Measurements from ENCODE around the gene LTBP3. TPM values are rescaled to one million over a fixed set of nuclear protein-coding genes. Genes with fewer than 3 reads are reported as not detected.
"Not testable (repeated sequence)": the region's sequence is repeated elsewhere in the genome, so short reads cannot be mapped to it uniquely, and the experiment has no call there.

LTBP3 gene
- total RNA-seq, 1 donor from 2014 or later: 19.4 TPM

DNA sequence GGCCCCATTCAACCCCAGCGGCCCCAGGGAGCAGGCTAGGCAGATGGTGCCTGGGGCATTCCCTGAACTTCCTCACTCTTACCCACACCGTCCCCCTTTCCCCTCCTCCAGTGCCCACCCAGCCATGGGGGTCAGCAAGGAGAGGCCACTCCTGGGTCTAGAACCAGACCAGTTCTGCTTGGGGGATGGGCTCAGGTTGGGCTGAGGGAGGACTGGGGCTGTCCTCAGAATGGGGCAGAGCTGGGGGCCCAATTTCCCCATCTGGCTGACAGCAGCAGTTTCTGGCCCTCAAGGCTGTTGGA is 20.9 kb downstream of the LTBP3 start:
- no peak for DNase-seq (ENCODE audit: low read depth, low spot score)

DNA sequence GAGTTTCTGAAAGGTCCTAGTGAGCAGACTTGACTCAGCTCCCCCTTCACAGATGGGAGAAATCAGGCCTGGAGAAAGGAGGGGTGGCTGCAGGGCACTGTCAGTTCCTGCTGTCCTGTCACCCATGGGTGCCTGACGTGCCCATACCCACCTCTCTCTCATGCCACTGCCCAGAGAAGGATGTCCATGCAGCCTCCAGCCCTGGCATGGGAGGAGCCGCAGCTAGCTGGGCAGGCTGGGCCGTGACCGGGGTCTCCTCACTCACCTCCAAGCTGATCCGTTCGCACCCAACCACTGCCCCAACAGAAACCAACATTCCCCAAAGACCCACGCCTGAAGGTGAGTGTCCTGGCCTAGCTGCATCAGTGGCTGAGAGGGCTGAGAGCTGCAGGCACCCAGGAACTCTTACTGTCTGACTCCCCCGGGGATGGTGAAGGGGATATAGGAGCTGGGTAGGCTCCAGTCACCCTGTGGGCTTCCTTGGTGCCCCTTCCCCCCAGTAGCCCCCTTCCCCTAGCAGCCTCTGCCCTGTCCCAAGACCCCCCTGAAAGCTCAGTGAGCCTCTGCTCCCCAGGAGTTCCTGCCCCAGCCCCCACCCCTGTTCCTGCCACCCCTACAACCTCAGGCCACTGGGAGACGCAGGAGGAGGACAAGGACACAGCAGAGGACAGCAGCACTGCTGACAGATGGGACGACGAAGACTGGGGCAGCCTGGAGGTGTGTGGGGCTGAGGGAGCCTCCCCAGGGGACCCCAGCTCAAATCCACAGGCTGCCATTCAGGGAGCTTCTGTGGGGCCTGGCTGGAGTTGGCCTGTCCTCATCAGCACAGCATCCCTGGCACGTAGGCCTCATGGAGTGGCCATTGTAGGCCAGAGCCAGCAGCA is 21.5 kb downstream of the LTBP3 start:
- no peak for DNase-seq (ENCODE audit: low read depth, low spot score)

DNA sequence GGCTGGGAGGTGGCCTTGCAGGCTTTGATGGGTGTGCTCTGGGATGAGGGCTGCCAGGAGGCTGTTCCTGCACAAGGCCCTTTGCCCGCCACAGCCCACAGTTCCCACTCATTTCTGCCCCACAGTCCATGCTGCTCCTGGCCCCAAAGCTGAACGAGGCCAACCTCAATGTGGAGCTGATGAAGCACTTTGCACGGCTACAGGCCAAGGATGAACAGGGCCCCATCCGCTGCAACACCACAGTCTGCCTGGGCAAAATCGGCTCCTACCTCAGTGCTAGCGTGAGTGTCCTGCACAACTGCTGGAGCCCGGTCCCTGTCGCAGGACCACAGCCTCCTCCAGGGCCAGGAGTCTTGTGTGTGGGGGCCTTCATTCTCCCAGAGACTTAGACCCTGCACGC is 23.1 kb downstream of the LTBP3 start:
- DNase-seq (ENCODE audit: low read depth, low spot score): no peak

DNA sequence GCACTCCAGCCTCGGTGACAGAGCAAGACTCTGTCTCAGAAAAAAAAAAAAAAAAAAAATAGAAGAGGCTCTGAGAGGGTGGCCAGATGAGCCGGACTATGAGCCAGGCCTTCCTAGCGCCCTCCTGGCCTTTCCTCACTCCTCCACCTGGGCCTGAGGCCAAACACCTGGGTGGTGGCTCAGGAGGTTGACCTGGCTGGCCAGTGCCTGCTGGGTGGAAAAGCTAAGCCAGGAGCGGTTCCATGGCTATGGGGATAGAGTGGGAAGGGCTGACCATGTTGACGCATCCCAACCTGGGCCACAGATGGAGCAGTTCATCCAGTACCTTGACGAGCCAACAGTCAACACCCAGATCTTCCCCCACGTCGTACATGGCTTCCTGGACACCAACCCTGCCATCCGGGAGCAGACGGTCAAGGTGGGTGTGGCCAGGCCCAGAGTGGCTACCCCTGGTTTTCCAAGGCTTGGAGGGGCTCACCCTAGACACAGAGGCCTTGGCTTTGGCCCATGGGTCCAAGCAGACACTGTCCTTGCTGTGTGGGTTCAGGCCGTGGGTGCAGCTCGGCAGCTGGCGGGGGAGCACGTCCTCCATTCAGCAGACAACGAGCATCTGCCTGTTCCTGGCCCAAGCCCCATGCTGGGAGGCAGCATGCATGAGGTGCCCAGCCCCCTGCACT is 25.6 kb downstream of the LTBP3 start:
- DNase-seq (ENCODE audit: low read depth, low spot score): no peak

DNA sequence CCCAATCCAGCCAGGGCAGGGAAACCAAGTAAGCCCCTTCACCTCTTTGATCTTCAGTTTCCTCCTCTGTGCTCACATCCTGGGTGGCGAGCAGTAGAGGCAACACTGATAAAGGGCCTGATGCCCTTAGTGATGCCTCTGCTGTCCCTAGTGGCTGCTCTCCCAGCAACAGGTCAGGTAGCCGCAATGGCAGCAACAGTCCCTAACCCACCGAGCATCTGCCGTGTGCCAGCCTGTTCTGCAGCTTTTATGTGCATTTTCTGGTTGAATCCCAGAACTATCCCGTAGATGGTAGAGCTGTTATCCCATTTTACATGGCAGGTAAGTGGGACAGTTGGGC is 28.0 kb downstream of the LTBP3 start:
- DNase-seq (ENCODE audit: low read depth, low spot score): no peak

DNA sequence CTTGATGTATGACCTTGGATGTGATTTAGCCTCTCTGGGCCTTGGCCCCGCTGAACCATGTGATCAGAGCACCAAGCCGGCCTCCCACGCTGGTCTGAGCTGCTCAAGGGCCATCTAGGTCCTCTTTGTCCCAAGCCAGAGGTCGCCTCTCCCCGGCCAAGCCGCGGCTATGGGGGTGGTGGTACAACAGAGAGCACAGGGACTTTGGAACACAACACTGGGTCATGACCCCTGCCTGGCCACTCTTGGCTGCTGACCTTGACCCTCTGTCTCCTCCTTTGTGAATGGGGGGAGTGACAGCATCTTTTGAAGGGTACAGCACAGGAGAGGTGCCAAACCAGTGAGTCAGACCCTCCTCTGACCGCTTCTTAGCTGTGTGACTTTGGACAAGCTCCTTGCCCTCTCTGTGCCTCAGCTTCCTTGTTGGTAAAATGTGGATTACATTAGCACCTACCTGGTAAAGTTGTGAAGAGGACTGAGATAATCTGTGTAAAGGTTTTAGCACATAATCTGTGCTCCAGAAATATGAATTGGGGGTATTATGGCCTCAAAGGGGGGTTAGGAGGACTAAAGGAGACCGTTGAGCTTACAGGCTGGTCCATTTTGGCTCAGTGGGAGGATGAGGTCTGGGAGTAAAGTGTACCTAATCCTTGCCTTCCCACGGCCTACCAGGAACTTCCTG is 28.5 kb downstream of the LTBP3 start:
- DNase-seq (ENCODE audit: low read depth, low spot score): no peak

DNA sequence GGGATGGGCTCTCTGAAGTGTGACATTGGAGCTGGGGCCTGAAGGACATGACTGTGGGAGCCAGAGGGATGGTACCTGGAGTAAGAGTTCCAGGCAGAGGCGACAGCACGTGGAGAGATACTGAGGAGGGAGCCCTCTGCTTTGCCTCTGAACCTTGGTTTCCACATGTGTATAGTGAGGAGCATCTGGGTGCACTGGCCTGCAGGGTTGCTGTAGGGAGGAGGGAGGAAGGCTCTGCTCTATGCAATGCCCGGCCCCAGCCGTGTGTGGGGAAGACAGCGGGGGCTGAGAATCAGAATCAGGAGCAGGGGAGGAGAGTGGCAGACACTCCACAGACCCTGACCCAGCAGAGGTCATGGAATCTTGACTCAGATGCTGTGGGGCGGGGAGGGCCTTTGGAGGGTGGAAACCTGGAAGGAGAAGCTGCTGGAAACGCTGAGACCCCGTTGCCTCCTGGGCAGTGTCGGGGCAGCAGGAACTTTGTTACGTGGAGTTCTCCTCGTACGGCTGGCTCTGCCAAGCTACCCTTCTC is 29.3 kb downstream of the LTBP3 start:
- no peak for DNase-seq (ENCODE audit: low read depth, low spot score)

DNA sequence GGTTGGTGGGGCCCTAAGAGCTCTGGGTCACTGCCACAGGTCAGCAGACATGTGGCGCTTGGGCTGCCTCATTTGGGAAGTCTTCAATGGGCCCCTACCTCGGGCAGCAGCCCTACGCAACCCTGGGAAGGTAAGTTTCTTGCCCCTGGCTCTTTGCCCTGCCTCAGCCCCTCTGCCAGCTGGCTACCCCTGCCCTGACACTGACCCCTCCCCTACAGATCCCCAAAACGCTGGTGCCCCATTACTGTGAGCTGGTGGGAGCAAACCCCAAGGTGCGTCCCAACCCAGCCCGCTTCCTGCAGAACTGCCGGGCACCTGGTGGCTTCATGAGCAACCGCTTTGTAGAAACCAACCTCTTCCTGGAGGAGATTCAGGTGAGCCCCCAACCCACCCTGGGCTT is 31.4 kb downstream of the LTBP3 start:
- DNase-seq (ENCODE audit: low read depth, low spot score): no peak

DNA sequence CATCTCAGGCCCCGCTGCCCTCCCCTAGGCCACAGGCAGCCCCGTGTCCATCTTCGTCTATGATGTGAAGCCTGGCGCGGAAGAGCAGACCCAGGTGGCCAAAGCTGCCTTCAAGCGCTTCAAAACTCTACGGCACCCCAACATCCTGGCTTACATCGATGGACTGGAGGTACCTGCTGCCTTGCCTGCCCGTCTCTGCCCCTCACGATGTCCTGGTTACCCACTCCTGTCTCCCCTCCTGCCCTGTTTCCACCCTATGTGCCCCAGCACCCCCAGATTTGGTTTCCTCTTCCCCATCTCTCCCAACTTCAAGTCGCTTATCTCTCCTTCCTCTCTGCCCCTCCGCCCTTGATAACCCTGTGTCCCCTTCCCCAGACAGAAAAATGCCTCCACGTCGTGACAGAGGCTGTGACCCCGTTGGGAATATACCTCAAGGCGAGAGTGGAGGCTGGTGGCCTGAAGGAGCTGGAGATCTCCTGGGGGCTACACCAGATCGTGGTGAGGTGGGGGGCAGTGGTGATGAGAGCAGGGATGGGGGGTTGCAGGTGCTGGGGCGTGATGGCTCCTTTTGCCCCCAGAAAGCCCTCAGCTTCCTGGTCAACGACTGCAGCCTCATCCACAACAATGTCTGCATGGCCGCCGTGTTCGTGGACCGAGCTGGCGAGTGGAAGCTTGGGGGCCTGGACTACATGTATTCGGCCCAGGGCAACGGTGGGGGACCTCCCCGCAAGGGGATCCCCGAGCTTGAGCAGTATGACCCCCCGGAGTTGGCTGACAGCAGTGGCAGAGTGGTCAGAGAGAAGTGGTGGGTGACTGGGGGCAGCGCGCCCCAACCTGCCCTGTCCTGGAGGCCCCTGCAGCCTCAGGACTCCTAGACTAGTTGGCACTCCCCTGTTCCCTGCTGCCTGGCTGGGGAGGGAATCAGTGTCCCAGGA is 32.3 kb downstream of the LTBP3 start:
- DNase-seq (ENCODE audit: low read depth, low spot score): no peak

DNA sequence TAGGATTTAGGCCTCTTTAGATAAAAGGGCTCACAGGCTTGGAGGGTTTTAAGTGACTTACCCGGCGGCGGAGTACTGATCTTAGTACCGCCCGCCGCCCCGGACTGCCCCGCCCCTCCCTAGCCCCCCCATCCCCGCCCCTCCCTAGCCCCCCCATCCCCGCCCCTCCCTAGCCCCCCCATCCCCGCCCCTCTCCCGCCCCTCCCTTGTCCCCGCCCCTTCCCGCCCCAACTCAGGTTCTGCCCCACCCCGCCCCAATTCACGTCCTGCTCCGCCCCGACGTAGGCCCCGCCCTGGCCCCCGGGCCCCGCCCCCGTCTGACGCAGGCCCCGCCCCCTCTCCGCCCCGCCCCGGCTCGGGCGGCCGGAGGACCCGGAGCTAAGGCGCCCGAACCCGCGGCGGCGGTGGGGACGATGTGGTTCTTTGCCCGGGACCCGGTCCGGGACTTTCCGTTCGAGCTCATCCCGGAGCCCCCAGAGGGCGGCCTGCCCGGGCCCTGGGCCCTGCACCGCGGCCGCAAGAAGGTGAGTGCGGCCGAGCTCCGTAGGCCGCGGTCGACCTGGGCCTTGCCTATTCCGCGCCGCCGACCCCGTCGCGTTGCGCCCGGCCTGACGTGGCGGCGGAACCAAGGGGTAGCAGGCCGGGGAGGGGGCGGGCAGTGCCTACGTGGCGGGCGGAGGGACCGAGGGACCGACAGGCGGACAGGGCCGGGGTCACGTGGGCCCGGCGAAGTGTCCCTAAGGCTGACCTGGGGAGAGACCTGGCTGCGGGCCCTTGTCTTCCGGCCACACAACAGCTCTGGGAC is 33.2 kb downstream of the LTBP3 start, which contains the start of gene SCYL1:
SCYL1 (plus strand) TSS at position 343 of the 805 bp plus-strand sequence; CDS start at position 414, 71 bp downstream.
- DNase-seq (ENCODE audit: low read depth, low spot score): no peak

DNA sequence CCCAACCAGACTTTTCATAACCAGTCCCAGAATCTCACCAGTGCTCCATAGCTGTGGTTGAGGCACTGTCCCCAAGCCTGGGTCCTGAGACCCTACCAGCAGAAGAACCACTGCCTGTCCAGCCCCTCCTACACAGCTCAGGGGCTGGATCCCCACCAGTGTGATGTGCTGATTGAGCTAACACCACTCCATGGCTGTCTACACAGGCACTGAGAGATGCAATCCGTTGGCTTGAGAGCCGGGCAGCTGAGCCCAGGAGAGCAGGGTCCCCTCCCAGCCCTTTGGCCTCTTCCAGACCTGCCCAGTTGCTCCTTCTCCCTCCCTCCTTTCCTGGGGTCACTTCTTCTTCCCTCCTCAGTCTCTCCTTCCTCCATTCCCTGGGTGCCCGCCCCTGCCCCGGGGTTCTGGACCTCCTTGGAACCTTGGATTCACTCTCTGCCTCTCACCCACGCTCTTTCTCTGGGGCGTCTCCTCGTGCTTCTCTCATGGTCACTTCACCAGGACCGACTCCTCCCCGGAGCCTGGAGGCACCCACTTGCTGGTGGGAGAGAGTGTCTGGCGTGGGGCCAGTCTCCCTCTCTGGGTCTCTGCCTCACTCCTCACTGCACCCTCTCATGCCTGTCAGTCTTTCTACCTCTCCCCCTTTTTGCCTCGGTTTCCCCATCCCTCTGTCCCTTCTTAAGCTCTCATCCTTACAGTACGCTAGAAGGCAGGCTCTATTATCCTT is 34.0 kb downstream of the LTBP3 start:
- DNase-seq (ENCODE audit: low read depth, low spot score): no peak

DNA sequence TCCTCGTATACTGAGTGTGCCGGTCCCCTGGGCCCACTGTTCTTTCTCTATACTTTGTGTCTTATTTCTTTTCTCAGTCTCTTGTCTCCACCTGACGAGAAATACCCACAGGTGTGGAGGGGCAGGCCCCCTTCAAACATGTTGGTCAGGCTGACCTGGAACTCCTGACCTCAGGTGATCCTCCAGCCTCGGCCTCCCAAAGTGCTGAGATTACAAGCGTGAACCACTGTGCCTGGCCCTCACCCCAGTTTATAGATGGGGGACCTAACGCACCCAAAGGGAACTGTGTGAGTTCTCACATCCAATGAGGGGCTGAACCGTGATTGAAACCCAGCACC is 34.6 kb downstream of the LTBP3 start:
- not testable (repeated sequence) for DNase-seq (ENCODE audit: low read depth, low spot score)

DNA sequence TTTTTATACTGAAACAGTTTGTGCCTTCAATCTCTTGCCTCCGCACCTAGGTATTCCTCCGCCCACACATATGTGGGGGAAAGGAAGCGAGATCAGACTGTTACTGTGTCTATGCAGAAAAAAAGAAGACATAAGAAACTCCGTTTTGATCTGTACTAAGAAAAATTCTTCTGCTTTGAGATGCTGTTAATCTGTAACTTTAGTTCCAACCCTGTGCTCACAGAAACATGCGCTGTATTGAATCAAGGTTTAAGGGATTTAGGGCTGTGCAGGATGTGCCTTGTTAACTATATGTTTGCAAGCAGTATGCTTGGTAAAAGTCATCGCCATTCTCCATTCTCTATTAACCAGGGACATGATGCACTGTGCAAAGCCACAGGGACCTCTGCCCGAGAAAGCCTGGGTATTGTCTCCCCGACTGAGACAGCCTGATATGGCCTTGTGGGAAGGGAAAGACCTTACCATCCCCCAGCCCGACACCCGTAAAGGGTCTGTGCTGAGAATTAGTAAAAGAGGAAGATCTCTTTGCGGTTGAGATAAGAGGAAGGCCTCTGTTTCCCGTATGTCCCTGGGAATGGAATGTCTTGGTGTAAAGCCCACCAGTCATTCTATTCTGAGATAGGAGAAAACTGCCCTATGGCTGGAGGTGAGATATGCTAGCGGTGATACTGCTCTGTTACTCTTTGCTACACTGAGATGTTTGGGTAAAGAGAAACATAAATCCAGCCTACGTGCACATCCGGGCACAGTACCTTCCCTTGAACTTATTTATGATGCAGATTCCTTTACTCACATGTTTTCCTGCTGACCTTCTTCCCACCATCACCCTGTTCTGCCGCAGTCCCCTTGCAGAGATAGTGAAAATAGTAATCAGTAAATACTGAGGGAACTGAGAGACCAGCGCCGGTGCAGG is 35.2 kb downstream of the LTBP3 start:
- DNase-seq (ENCODE audit: low read depth, low spot score): not testable (repeated sequence)

DNA sequence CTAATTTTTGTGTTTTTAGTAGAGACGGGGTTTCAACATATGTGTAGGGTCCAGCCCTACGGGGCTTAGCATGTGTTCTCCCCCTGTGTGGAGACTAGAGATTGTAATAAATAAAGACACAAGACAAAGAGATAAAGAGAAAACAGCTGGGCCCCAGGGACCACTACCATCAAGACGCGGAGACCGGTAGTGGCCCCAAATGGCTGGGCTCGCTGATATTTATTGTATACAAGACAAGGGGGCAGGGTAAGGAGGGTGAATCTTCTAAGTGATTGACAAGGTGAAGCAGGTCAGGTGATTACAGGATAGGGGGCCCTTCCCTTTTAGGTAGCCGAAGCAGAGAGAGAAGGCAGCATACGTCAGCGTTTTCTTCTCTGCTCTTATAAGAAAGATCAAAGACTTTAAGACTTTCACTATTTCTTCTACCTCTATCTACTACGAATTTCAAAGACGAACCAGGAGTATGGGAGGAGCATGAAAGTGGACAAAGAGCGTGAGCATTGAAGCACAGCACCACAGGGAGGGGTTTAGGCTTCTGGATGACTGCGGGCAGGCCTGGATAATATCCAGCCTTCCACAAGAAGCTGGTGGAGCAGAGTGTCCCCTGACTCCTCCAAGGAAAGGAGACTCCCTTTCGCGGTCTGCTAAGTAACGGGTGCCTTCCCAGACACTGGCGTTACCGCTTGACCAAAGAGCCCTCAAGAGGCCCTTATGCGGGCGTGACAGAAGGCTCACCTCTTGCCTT is 36.2 kb downstream of the LTBP3 start:
- not testable (repeated sequence) for DNase-seq (ENCODE audit: low read depth, low spot score)

DNA sequence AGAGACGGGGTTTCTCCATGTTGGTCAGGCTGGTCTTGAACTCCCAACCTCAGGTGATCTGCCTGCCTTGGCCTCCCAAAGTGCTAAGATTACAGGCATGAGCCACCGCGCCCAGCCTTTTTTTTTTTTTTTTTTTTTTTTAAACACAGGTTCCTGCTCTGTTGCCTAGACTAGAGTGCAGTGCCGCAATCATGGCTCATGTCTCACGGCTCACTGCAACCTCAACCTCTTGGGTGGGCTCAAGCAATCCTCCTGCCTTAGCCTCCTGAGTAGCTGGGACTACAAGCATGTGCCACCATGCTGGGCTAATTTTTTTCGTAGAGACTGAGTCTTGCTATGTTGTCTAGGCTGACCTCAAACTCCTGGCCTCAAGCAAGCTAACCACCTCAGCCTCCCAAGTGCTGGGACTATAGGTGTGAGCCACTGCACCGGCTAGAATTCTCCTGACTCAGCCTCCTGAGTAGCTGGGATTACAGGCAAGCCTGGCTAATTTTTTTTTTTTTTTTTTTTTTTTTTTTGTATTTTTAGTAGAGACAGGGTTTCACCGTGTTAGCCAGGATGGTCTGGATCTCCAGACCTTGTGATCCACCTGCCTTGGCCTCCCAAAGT is 39.1 kb downstream of the LTBP3 start:
- DNase-seq (ENCODE audit: low read depth, low spot score): not testable (repeated sequence)

DNA sequence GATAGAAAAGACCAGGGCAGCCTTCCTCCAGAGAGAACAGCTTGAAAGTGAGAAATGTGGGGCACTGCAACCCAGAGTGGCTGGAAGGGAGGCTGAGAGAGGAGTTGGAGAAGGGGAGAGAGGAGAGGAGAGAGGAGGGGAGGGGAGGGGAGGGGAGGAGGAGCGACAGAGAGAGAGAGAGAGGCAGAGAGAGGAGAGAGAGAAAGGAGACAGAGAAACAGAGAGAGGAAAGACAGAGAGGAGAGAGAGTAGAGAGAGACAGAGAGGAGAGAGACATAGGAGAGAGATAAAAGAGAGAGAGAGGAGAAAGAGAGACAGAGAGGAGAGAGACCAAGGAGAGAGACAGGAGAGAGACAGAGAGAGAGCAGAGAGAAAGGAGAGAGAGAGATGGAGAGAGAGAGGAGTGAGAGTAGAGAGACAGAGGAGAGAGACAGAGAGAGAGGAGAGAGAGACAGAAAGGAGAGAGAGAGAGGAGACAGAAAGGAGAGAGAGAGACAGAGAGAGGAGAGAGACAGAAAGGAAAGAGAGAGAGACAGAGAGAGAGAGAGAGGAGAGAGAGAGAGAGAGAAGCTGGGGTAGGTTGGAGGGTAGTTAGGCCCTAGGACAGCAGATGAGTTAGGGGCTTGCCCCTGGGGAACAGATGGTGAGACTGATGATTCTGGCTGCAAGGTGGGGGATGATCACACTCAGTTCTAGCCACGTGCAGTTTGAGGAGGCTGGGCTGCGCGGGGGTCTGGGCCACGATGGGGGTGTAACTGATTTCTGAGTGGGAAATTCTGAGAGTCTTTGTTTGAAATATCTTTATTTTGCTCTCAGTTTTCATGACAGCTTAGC is 41.8 kb downstream of the LTBP3 start:
- no peak for DNase-seq (ENCODE audit: low read depth, low spot score)

DNA sequence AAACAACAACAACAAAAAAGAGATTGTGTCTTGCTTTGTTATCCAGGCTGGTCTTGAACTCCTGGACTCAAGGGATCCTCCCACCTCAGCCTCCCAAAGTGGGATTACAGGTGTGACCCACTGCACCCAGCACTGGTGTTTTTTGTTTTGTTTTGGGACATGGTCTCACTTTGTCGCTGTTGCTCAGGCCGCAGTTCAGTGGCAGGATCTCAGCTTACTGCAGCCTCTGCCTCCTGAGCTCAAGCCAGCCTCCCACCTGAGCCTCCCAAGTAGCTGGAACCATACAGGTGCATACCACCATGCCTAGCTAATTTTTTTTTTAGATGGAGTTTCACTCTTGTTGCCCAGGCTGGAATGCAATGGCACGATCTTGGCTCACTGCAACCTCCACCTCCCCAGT is 45.8 kb downstream of the LTBP3 start:
- DNase-seq (ENCODE audit: low read depth, low spot score): not testable (repeated sequence)
